Measurements from ENCODE around the gene KLHL22. TPM values are rescaled to one million over a fixed set of nuclear protein-coding genes. Genes with fewer than 3 reads are reported as not detected.

The KLHL22 gene
- total and polyA plus RNA-seq, 9 donors = 31.3 to 39.9 (median 35.7) TPM

GRCh38 chr22:20525048-20525447 is 29.5 kb upstream of the KLHL22 start:
- no peak for DNase-seq
- WGBS (ENCODE audit: insufficient coverage) = 100% methylated on average over 2 of the region's 7 CpGs
- no peak overlapping the region for H3K27ac ChIP-seq (ENCODE audit: low read length)
- H3K9me3 ChIP-seq (replicated peaks; ENCODE audit: control insufficient read depth, low read depth, low read length) = no peaks in the 10 kb centered on the region
- H3K27me3 ChIP-seq (ENCODE audit: control insufficient read depth, insufficient read depth, low read length) = no peaks in the 10 kb centered on the region
- H3K4me1 ChIP-seq (ENCODE audit: control insufficient read depth, insufficient read depth, low read length) = peaks cover 11% of the 10 kb centered on the region
- peaks cover 27% of the 10 kb centered on the region for H3K36me3 ChIP-seq (ENCODE audit: control insufficient read depth, insufficient read depth, low read length)
- H3K4me3 ChIP-seq (ENCODE audit: low read length) = no peak overlapping the region

- Histone ChIP-seq H3K4me1 (ENCODE audit: control insufficient read depth, insufficient read depth, low read length) (peaks cover 10% of the 10 kb centered on the region), H3K27me3 (ENCODE audit: control insufficient read depth, insufficient read depth, low read length) (no peaks in the 10 kb centered on the region), H3K36me3 (ENCODE audit: control insufficient read depth, insufficient read depth, low read length) (peaks cover 37% of the 10 kb centered on the region), H3K4me3 (ENCODE audit: low read length) (no peak overlapping the region), H3K9me3 (replicated peaks; ENCODE audit: control insufficient read depth, low read depth, low read length) (no peaks in the 10 kb centered on the region), H3K27ac (ENCODE audit: low read length) (no peak overlapping the region)
- 13% methylated on average over 1 of the region's 1 CpG for WGBS (ENCODE audit: insufficient coverage)
- DNase-seq = no peak
These were observed 28.4 kb upstream of the KLHL22 start for GRCh38 chr22:20524004-20524481.

- WGBS (ENCODE audit: insufficient coverage) = no CpG with 5 or more reads among the region's 7 CpGs
- H3K4me1 ChIP-seq (ENCODE audit: control insufficient read depth, insufficient read depth, low read length) = peaks cover 10% of the 10 kb centered on the region
- no peak overlapping the region for H3K27ac ChIP-seq (ENCODE audit: low read length)
- no peak for DNase-seq
- H3K4me3 ChIP-seq (ENCODE audit: low read length) = no peak overlapping the region
- peaks cover 36% of the 10 kb centered on the region for H3K36me3 ChIP-seq (ENCODE audit: control insufficient read depth, insufficient read depth, low read length)
- no peaks in the 10 kb centered on the region for H3K27me3 ChIP-seq (ENCODE audit: control insufficient read depth, insufficient read depth, low read length)
- H3K9me3 ChIP-seq (replicated peaks; ENCODE audit: control insufficient read depth, low read depth, low read length) = no peaks in the 10 kb centered on the region
These were observed 27.7 kb upstream of the KLHL22 start for GRCh38 chr22:20523086-20523983.

GRCh38 chr22:20522134-20523004 is 26.8 kb upstream of the KLHL22 start:
- Histone ChIP-seq H3K27me3 (ENCODE audit: control insufficient read depth, insufficient read depth, low read length) (no peaks in the 10 kb centered on the region), H3K27ac (ENCODE audit: low read length) (no peak overlapping the region), H3K4me3 (ENCODE audit: low read length) (no peak overlapping the region), H3K36me3 (ENCODE audit: control insufficient read depth, insufficient read depth, low read length) (peaks cover 32% of the 10 kb centered on the region), H3K4me1 (ENCODE audit: control insufficient read depth, insufficient read depth, low read length) (peaks cover 10% of the 10 kb centered on the region), H3K9me3 (replicated peaks; ENCODE audit: control insufficient read depth, low read depth, low read length) (no peaks in the 10 kb centered on the region)
- no peak for DNase-seq
- WGBS (ENCODE audit: insufficient coverage) = 93% methylated on average over 7 of the region's 11 CpGs

GRCh38 chr22:20520093-20520511 is 24.5 kb upstream of the KLHL22 start:
- Histone ChIP-seq H3K9me3 (replicated peaks; ENCODE audit: control insufficient read depth, low read depth, low read length) (no peaks in the 10 kb centered on the region), H3K27me3 (ENCODE audit: control insufficient read depth, insufficient read depth, low read length) (no peaks in the 10 kb centered on the region), H3K27ac (ENCODE audit: low read length) (no peak overlapping the region), H3K4me3 (ENCODE audit: low read length) (no peak overlapping the region), H3K36me3 (ENCODE audit: control insufficient read depth, insufficient read depth, low read length) (peaks cover 26% of the 10 kb centered on the region), H3K4me1 (ENCODE audit: control insufficient read depth, insufficient read depth, low read length) (peaks cover 7% of the 10 kb centered on the region)
- WGBS (ENCODE audit: insufficient coverage) = 85% methylated on average over 4 of the region's 7 CpGs
- no peak for DNase-seq

GRCh38 chr22:20519558-20519957 is 24.0 kb upstream of the KLHL22 start:
- H3K27ac ChIP-seq (ENCODE audit: low read length) = no peak overlapping the region
- no peaks in the 10 kb centered on the region for H3K27me3 ChIP-seq (ENCODE audit: control insufficient read depth, insufficient read depth, low read length)
- no CpG with 5 or more reads among the region's 4 CpGs for WGBS (ENCODE audit: insufficient coverage)
- peaks cover 29% of the 10 kb centered on the region for H3K36me3 ChIP-seq (ENCODE audit: control insufficient read depth, insufficient read depth, low read length)
- DNase-seq = no peak
- H3K4me3 ChIP-seq (ENCODE audit: low read length) = no peak overlapping the region
- no peaks in the 10 kb centered on the region for H3K9me3 ChIP-seq (replicated peaks; ENCODE audit: control insufficient read depth, low read depth, low read length)
- H3K4me1 ChIP-seq (ENCODE audit: control insufficient read depth, insufficient read depth, low read length) = peaks cover 7% of the 10 kb centered on the region

- no peak for DNase-seq
- peaks cover 32% of the 10 kb centered on the region for H3K36me3 ChIP-seq (ENCODE audit: control insufficient read depth, insufficient read depth, low read length)
- no peak overlapping the region for H3K27ac ChIP-seq (ENCODE audit: low read length)
- no peaks in the 10 kb centered on the region for H3K4me1 ChIP-seq (ENCODE audit: control insufficient read depth, insufficient read depth, low read length)
- no peaks in the 10 kb centered on the region for H3K27me3 ChIP-seq (ENCODE audit: control insufficient read depth, insufficient read depth, low read length)
- WGBS (ENCODE audit: insufficient coverage) = 90% methylated on average over 11 of the region's 13 CpGs
- H3K4me3 ChIP-seq (ENCODE audit: low read length) = no peak overlapping the region
- H3K9me3 ChIP-seq (replicated peaks; ENCODE audit: control insufficient read depth, low read depth, low read length) = no peaks in the 10 kb centered on the region
These were observed 22.4 kb upstream of the KLHL22 start for GRCh38 chr22:20517841-20518592.

- Histone ChIP-seq H3K4me1 (ENCODE audit: control insufficient read depth, insufficient read depth, low read length) (no peaks in the 10 kb centered on the region), H3K36me3 (ENCODE audit: control insufficient read depth, insufficient read depth, low read length) (peaks cover 32% of the 10 kb centered on the region), H3K4me3 (ENCODE audit: low read length) (no peak overlapping the region), H3K27ac (ENCODE audit: low read length) (no peak overlapping the region), H3K9me3 (replicated peaks; ENCODE audit: control insufficient read depth, low read depth, low read length) (no peaks in the 10 kb centered on the region), H3K27me3 (ENCODE audit: control insufficient read depth, insufficient read depth, low read length) (no peaks in the 10 kb centered on the region)
- WGBS (ENCODE audit: insufficient coverage) = 43% methylated on average over 1 of the region's 4 CpGs
- DNase-seq = no peak
These were observed 21.8 kb upstream of the KLHL22 start for GRCh38 chr22:20517422-20517821.

GRCh38 chr22:20516399-20516798 is 20.8 kb upstream of the KLHL22 start:
- Histone ChIP-seq H3K4me3 (ENCODE audit: low read length) (no peak overlapping the region), H3K4me1 (ENCODE audit: control insufficient read depth, insufficient read depth, low read length) (no peaks in the 10 kb centered on the region), H3K27me3 (ENCODE audit: control insufficient read depth, insufficient read depth, low read length) (no peaks in the 10 kb centered on the region), H3K9me3 (replicated peaks; ENCODE audit: control insufficient read depth, low read depth, low read length) (no peaks in the 10 kb centered on the region), H3K36me3 (ENCODE audit: control insufficient read depth, insufficient read depth, low read length) (peaks cover 26% of the 10 kb centered on the region), H3K27ac (ENCODE audit: low read length) (no peak overlapping the region)
- DNase-seq = no peak
- WGBS (ENCODE audit: insufficient coverage) = no CpG with 5 or more reads among the region's 2 CpGs
